CD4-positive, alpha-beta T cell treated with Interleukin-4 for 1 hour (primary cell): ENCODE measurements around the gene PSMB11.

Source experiments
- DNase-seq, 2 donors: peaks; one replicate each; pipeline ENCODE4 v3.0.0-alpha.2; 2020 to 2022

The PSMB11 gene

GRCh38 chr14:23015618-23016017 lies 26.4 kb upstream of the PSMB11 start:
- no peak for DNase-seq

- DNase-seq, result no peak
Measured at GRCh38 chr14:23017091-23017490, 24.9 kb upstream of the PSMB11 start.

GRCh38 chr14:23018107-23018506 lies 23.9 kb upstream of the PSMB11 start:
- DNase-seq, result no peak

- DNase-seq, result no peak
Measured at GRCh38 chr14:23020143-23021128, 21.6 kb upstream of the PSMB11 start.

- no peak for DNase-seq
Measured at GRCh38 chr14:23021434-23021833, 20.6 kb upstream of the PSMB11 start.

GRCh38 chr14:23021889-23022442 lies 20.0 kb upstream of the PSMB11 start:
- no peak for DNase-seq

- DNase-seq, result no peak
Measured at GRCh38 chr14:23023022-23023794, 18.8 kb upstream of the PSMB11 start.

- DNase-seq, result no peak
Measured at GRCh38 chr14:23023795-23024152, 18.2 kb upstream of the PSMB11 start.

- no peak for DNase-seq
Measured at GRCh38 chr14:23024612-23025075, 17.4 kb upstream of the PSMB11 start.

GRCh38 chr14:23025151-23025814 lies 16.7 kb upstream of the PSMB11 start:
- no peak for DNase-seq

GRCh38 chr14:23028799-23029198 lies 13.2 kb upstream of the PSMB11 start:
- peak in 1 of 2 donors; percentile 41 for DNase-seq

GRCh38 chr14:23030936-23031335 lies 11.1 kb upstream of the PSMB11 start:
- DNase-seq, result no peak

GRCh38 chr14:23033251-23033727 lies 8.7 kb upstream of the PSMB11 start:
- no peak for DNase-seq

- DNase-seq, result no peak
Measured at GRCh38 chr14:23033801-23034497, 8.1 kb upstream of the PSMB11 start.

- peak; percentile 94 to 95 for DNase-seq
Measured at GRCh38 chr14:23034498-23035302, 7.3 kb upstream of the PSMB11 start, which contains the start of gene PSMB5. Gene PSMB5 (minus strand): TSS chr14:23034900. CDS start chr14:23034881, 19 bp downstream.

- DNase-seq, result no peak
Measured at GRCh38 chr14:23035303-23036144, 6.5 kb upstream of the PSMB11 start.

GRCh38 chr14:23040100-23040499 lies 1.9 kb upstream of the PSMB11 start:
- no peak for DNase-seq

GRCh38 chr14:23041729-23042128 lies 283 bp upstream of the PSMB11 start:
- DNase-seq, result no peak

GRCh38 chr14:23043145-23043544 lies 1.1 kb downstream of the PSMB11 start:
- no peak for DNase-seq

- DNase-seq, result no peak
Measured at GRCh38 chr14:23043754-23044153, 1.7 kb downstream of the PSMB11 start.
